Upper lobe of right lung (tissue), 1 donor: Measurements from ENCODE around the gene LRP10. TPM values are rescaled to one million over a fixed set of nuclear protein-coding genes. Genes with fewer than 3 reads are reported as not detected.

ENCODE experiments used
- ATAC-seq: fragments of 200-7000 bp; cut with Tn5 transposase; one replicate; pipeline ENCODE4 v1.9.1; 2020; ENCODE audit warnings: mild to moderate bottlenecking, moderate library complexity
- DNase-seq: peaks from one replicate; pipeline ENCODE4 v3.0.0-alpha.2; 2020
- H3K27ac ChIP-seq: fragments of 200-600 bp; one replicate; pipeline ENCODE4 v1.8.0; 2022
- H3K27me3 ChIP-seq: fragments of 200-600 bp; one replicate; pipeline ENCODE4 v1.8.0; 2022; ENCODE audit warnings: mild to moderate bottlenecking
- H3K36me3 ChIP-seq: fragments of 200-600 bp; one replicate; pipeline ENCODE4 v1.8.0; 2022
- H3K4me1 ChIP-seq: fragments of 200-600 bp; one replicate; pipeline ENCODE4 v1.8.0; 2022
- H3K4me3 ChIP-seq: fragments of 200-600 bp; one replicate; pipeline ENCODE4 v1.8.0; 2022; ENCODE audit warnings: mild to moderate bottlenecking
- H3K9me3 ChIP-seq: fragments of 200-600 bp; one replicate; pipeline ENCODE4 v1.8.0; 2022
- intact Hi-C: fragments of 100-400 bp; cut with DNase I; formaldehyde crosslinking; loops from one replicate; pipeline ENCODE4 v1.11.0; 2022
- total RNA-seq: library from RNA; stranded (reverse); fragmentation: NEBNext Ultra II Directional; extraction: Animal tissue kit (Norgen Biotek cat#: 25700); gene quantifications from one replicate; pipeline ENCODE4 v1.2.1, GENCODE V29; 2021
- TF ChIP-seq, protein P1 (sequence below): fragments of 200-600 bp; IDR thresholded peaks from one replicate; pipeline ENCODE4 v1.8.0; 2022; ENCODE audit warnings: antibody characterized with exemption
- donor health status: DM: no; HTN: yes; CAD: no; lungs with severe emphysema.

LRP10 gene
- total RNA-seq, 1 donor from 2014 or later: 142 TPM

DNA sequence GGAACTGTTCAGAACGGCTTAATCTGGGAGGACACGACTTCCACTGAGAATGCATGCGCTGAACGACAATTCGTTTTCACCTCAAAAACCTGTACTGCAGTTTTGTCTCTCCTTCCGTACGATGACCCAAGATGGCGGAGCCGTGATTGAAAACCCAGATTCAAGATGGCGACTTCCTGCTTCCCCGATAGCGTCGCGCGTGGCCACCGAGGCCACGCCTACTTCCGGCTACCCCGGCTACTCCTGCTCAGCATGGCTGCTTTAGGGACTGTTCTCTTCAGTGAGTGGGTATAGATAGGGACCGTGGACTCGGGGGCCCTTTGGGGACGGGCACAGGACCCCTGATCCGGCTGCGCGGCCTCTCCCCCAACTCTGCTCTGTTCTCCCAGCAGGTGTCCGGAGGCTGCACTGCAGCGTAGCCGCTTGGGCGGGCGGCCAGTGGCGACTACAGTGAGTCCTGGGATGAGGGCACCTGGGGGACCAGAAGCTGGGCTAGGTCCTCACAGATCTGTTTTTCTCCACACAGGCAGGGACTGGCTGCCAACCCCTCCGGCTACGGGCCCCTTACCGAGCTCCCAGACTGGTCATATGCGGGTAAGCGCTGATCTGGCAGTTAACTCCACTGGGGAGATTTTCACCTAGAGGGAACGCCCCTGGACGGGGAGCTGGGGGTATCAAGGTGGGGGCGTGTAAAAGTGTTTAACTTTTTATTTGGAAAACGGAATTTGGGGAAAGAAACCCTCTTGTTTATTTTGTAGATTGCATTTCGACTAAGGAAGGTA lies 41.7 kb upstream of the LRP10 start, which contains the start of gene MRPL52:
MRPL52 (plus strand) TSS at position 227 of the 782 bp plus-strand sequence; CDS start at position 253, 26 bp downstream.
- Histone ChIP-seq H3K9me3 (no peaks in the 10 kb centered on the region), H3K27ac (peak within 1 kb of the TSS; percentile 93), H3K36me3 (peaks cover 15% of the 10 kb centered on the region), H3K4me3 (peak within 1 kb of the TSS; percentile 99), H3K4me1 (peaks cover 8% of the 10 kb centered on the region), H3K27me3 (no peaks in the 10 kb centered on the region)
- TF ChIP-seq, protein P1, sequence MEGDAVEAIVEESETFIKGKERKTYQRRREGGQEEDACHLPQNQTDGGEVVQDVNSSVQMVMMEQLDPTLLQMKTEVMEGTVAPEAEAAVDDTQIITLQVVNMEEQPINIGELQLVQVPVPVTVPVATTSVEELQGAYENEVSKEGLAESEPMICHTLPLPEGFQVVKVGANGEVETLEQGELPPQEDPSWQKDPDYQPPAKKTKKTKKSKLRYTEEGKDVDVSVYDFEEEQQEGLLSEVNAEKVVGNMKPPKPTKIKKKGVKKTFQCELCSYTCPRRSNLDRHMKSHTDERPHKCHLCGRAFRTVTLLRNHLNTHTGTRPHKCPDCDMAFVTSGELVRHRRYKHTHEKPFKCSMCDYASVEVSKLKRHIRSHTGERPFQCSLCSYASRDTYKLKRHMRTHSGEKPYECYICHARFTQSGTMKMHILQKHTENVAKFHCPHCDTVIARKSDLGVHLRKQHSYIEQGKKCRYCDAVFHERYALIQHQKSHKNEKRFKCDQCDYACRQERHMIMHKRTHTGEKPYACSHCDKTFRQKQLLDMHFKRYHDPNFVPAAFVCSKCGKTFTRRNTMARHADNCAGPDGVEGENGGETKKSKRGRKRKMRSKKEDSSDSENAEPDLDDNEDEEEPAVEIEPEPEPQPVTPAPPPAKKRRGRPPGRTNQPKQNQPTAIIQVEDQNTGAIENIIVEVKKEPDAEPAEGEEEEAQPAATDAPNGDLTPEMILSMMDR: no peak
- intact Hi-C loops: no loop called here
- peak; percentile 95 for DNase-seq
- peak; percentile 99 for ATAC-seq

DNA sequence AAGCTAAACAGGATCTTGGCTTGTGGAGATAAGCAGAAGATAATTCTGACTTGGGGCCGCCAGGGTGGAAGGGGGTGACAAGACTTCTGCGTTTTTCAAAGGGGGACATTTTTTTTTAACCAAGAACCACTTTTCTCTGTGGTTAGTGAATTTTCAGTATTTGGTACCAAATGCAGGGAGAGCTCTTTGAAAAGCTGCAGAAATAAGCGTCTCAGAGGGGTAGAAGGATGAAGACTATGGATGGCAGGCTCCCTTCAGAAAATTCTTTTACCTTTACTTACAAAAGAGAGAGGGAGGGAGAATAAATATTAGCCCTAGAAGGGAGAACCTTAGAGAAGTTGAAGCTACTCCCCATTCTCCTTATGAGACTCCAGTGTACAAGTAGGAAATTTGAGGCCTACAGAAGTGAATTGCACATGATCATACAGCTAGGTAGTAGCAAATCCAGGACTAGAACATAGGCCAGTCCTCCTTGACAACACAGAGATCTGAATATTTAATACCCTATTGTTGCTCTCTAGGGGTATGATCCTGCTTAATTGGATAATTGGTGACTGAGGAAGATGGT lies 41.0 kb upstream of the LRP10 start:
- ATAC-seq (no peak), DNase-seq (no peak)
- peaks cover 8% of the 10 kb centered on the region for H3K4me1 ChIP-seq
- intact Hi-C loops: no loop called here
- no peak overlapping the region for H3K27ac ChIP-seq
- no peaks in the 10 kb centered on the region for H3K27me3 ChIP-seq
- peak overlapping the region; percentile 99 for H3K4me3 ChIP-seq
- peaks cover 15% of the 10 kb centered on the region for H3K36me3 ChIP-seq
- no peaks in the 10 kb centered on the region for H3K9me3 ChIP-seq
- TF ChIP-seq, protein P1: no peak

DNA sequence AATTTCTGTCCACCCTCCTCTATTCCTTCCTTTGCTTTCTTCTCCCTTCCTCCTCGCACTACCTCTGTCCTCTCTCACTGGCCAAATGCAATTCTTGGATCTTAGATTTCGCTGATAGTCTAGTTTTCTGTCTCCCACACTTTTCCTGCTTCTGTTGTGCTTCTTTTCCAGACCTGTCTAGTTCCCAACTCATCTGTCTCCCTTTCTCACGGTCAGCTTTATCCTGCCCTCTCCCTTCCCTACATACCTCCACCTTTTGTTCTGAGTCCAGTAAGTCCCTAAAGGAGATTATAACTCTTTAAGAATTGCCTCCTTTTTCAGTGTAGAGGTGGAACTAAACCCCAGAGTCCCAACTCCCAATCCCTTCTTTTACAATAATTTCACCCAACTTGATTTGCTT lies 36.0 kb upstream of the LRP10 start:
- DNase-seq: no peak
- H3K27ac ChIP-seq: peak overlapping the region; percentile 92
- TF ChIP-seq, protein P1: no peak
- H3K4me3 ChIP-seq: no peak overlapping the region
- H3K27me3 ChIP-seq: no peaks in the 10 kb centered on the region
- peaks cover 32% of the 10 kb centered on the region for H3K4me1 ChIP-seq
- H3K36me3 ChIP-seq: peaks cover 15% of the 10 kb centered on the region
- intact Hi-C loops: no loop called here
- no peak for ATAC-seq
- H3K9me3 ChIP-seq: no peaks in the 10 kb centered on the region

DNA sequence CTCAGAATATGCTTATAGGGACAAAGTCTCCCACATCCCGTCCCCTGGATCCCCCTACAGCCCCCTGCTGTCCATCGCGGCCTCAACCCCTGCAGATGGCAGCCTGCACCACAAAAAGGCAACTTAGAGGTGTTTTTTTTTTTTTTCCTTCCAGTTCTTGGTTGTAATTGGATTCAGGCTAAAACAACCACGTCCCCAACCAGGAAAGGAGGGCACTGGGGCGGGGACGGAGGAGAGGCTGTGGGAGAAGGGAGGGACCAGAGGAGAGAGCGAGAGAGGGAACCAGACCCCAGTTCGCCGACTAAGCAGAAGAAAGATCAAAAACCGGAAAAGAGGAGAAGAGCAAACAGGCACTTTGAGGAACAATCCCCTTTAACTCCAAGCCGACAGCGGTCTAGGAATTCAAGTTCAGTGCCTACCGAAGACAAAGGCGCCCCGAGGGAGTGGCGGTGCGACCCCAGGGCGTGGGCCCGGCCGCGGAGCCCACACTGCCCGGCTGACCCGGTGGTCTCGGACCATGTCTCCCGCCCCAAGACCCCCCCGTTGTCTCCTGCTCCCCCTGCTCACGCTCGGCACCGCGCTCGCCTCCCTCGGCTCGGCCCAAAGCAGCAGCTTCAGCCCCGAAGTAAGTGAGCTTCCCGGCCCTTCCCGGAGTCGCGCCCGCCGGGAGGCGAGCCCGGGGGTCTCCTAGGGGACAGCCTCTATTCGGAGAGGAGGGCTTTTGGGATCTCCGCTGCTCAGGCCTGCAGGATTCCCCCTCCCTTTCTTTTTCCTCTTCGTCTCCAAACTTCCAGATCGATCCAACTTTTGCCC lies 35.0 kb upstream of the LRP10 start, which contains the start of gene MMP14:
MMP14 (plus strand) TSS at position 285 of the 813 bp plus-strand sequence; CDS start at position 518, 233 bp downstream.
- peak within 1 kb of the TSS; percentile 89 for H3K4me3 ChIP-seq
- ATAC-seq (peak; percentile 72), DNase-seq (no peak)
- peaks cover 31% of the 10 kb centered on the region for H3K4me1 ChIP-seq
- intact Hi-C loops: no loop called here
- TF ChIP-seq, protein P1: peak; percentile 32
- peak within 1 kb of the TSS; percentile 92 for H3K27ac ChIP-seq
- no peaks in the 10 kb centered on the region for H3K27me3 ChIP-seq
- H3K9me3 ChIP-seq: no peaks in the 10 kb centered on the region
- H3K36me3 ChIP-seq: peaks cover 21% of the 10 kb centered on the region

DNA sequence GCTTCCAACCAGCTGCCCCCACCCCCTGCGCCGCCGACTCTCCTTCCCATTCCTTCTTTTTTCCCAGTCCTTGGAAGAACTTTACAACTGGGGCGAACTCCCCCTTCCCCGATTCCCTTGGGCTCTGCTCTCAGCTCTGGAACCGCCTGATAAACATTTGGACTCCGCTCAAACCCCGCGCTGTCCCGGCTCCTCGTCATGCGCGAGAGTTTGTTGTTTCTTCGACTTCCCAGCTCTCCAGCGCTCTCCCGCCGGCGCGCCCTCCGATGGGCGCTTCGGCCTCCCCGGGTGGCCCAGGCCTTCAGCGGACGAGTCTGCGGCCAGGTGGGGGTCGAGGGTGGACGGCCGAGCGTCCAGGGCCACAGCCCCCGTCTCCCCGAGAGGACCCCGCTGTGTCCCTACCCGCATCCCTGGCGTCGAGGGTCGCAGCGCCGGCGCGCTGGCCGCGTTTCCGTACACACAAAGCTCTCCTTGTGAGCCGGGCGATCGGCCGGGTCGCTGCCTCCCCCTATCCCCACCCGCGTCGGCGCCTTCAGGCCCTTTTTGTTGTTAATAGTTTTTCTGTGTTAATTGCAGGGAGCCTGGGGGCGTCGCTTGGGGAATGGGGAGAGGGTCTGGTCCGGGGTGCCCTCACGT lies 34.3 kb upstream of the LRP10 start:
- TF ChIP-seq, protein P1: no peak
- DNase-seq (peak; percentile 84), ATAC-seq (peak; percentile 68)
- intact Hi-C loops: no loop called here
- no peaks in the 10 kb centered on the region for H3K27me3 ChIP-seq
- peaks cover 28% of the 10 kb centered on the region for H3K36me3 ChIP-seq
- peak overlapping the region; percentile 92 for H3K27ac ChIP-seq
- peak overlapping the region; percentile 89 for H3K4me3 ChIP-seq
- H3K9me3 ChIP-seq: no peaks in the 10 kb centered on the region
- H3K4me1 ChIP-seq: peaks cover 31% of the 10 kb centered on the region
